Activated naive CD4-positive, alpha-beta T cell treated with anti-CD3 and anti-CD28 coated beads, Interleukin-2, amount 50 U/mL, for 16 hours (primary cell): ENCODE results near the gene TBC1D9.
A peak's percentile ranks its signal among the peaks of the same experiment; 100 is the strongest.

Experiments used
- DNase-seq: peaks from one replicate; pipeline ENCODE4 v3.0.0-alpha.2; 2020

The TBC1D9 gene

GRCh38 chr4:140644470-140645185 lies 111.6 kb downstream of the TBC1D9 start:
- no peak for DNase-seq

- DNase-seq: no peak
Measured at GRCh38 chr4:140643571-140644055, 112.6 kb downstream of the TBC1D9 start.

- DNase-seq: no peak
Measured at GRCh38 chr4:140642674-140643437, 113.3 kb downstream of the TBC1D9 start.

GRCh38 chr4:140641789-140642439 lies 114.3 kb downstream of the TBC1D9 start:
- no peak for DNase-seq

GRCh38 chr4:140641105-140641555 lies 115.1 kb downstream of the TBC1D9 start:
- no peak for DNase-seq

- DNase-seq: no peak
Measured at GRCh38 chr4:140640150-140640748, 115.9 kb downstream of the TBC1D9 start.

- no peak for DNase-seq
Measured at GRCh38 chr4:140639066-140639465, 117.1 kb downstream of the TBC1D9 start.

- DNase-seq: peak; percentile 29
Measured at GRCh38 chr4:140637836-140638235, 118.3 kb downstream of the TBC1D9 start.

- DNase-seq: no peak
Measured at GRCh38 chr4:140635606-140636005, 120.6 kb downstream of the TBC1D9 start.

GRCh38 chr4:140633951-140634350 lies 122.2 kb downstream of the TBC1D9 start:
- no peak for DNase-seq

GRCh38 chr4:140633124-140633523 lies 123.1 kb downstream of the TBC1D9 start:
- DNase-seq: no peak

- DNase-seq: no peak
Measured at GRCh38 chr4:140630246-140630645, 125.9 kb downstream of the TBC1D9 start.

- no peak for DNase-seq
Measured at GRCh38 chr4:140628016-140628415, 128.2 kb downstream of the TBC1D9 start.

- no peak for DNase-seq
Measured at GRCh38 chr4:140626661-140627376, 129.4 kb downstream of the TBC1D9 start.

- DNase-seq: no peak
Measured at GRCh38 chr4:140622333-140622958, 133.7 kb downstream of the TBC1D9 start.

- DNase-seq: no peak
Measured at GRCh38 chr4:140621161-140621560, 135.0 kb downstream of the TBC1D9 start.

- no peak for DNase-seq
Measured at GRCh38 chr4:140617499-140618248, 138.5 kb downstream of the TBC1D9 start.

- no peak for DNase-seq
Measured at GRCh38 chr4:140615451-140615850, 140.7 kb downstream of the TBC1D9 start.

GRCh38 chr4:140612357-140612756 lies 143.8 kb downstream of the TBC1D9 start:
- DNase-seq: no peak

GRCh38 chr4:140611854-140612253 lies 144.3 kb downstream of the TBC1D9 start:
- no peak for DNase-seq
